Hypothalamus (tissue), 51 donors: ENCODE measurements around the gene TYW1.
A peak's percentile ranks its signal among the peaks of the same experiment; 100 is the strongest.
"Not testable (repeated sequence)": the region's sequence is repeated elsewhere in the genome, so short reads cannot be mapped to it uniquely, and the experiment has no call there.

ENCODE experiments used
- DNase-seq, 51 donors: peaks; one replicate each; lab custom pipeline; 2025; lab: John Stamatoyannopoulos, UW

TYW1 gene

GRCh38 chr7:66996444-66997191 is at the start of gene TYW1:
TSS of gene TYW1 (plus strand) at chr7:66996833. CDS start at chr7:66996979, 146 bp downstream.
- peak; percentile 33 to 99 (median 96) for DNase-seq

GRCh38 chr7:66948480-66949109 is 48.0 kb upstream of the TYW1 start:
- no peak for DNase-seq

GRCh38 chr7:66950311-66950710 is 46.3 kb upstream of the TYW1 start:
- DNase-seq: no peak

DNA sequence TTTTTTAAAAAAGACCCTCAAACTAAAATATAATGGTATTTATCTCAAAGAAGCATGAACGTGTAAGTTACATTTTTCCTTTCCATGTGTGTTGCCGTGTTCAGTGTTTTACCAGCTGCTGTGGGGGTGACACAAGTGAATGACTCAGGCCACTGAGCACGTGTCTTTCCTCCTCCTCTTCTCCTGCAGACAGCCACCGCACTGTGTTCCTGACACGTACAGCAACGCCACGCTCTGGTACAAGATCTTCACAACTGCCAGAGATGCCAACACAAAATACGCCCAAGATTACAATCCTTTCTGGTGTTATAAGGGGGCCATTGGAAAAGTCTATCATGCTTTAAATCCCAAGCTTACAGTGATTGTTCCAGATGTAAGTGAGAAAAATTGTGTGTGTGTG is 45.9 kb upstream of the TYW1 start:
- DNase-seq: peak in 33 of 51 donors; percentile 2 to 73 (median 22)

DNA sequence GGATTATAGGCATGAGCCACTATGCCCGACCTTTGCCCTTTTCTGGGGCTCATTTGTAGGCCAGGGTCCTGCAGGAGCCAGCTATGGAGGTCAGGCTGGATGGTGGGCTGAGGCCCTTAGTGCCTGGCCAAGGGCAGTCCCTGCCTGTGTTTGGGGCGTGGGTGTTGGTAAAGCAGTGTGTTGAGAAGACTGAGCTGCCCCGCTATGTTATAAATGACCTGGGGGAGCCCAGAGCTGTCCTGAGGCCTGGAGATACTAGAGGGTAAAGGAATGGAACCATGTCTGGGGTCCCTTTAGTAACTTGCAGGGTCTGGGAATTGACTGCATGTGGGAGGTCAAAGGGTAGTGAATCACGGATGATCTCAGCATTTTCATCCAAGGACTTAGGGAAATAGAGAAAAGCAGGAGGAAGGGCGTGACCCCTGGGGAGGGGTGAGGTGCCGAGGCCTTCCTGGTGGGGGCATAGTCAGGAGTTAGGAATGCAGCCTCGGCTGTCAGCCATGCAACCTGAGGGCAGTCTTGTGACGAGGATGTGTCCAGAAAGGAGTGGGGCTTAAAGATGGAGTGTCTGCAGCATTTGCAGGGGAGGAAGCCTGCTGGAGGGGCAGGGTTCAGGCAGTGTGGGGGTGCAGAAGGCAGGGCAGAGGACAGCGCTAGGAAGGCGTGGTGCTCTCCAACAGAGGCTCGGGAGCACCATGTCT is 44.1 kb upstream of the TYW1 start:
- no peak for DNase-seq

GRCh38 chr7:66953044-66953427 is 43.6 kb upstream of the TYW1 start:
- no peak for DNase-seq

DNA sequence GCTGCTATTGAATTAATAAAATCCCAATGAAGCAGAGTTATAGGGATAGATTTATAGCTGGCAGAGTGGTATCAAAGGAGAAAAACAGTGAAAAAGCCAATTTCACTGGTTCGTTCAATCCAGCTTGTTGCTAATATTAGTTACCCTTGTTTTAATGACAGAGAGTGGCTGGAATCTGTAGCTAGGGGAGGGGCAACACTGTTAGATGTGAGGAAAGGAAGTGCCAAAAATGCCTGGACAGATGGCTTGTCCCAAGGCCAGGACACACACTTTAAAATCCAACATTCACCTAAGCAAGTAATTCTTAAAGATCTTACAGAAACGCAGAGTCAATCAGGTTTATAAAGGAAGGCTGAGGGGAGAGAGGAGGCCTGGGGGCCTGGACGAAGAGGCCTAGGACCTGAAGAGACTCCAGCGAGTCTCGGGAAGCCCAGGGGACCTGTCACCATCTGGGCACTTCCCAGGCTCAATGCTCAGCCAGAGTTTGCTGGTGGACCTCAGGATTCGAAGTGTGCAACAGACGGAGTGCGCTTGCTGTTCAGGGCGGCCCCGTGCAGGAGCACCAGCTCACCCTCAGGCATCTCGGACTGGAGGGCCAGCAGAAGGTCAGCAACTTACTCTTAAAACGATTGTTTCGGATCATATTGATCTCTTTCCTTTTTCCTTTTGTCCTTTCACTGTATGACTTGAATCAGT is 38.9 kb upstream of the TYW1 start:
- no peak for DNase-seq

GRCh38 chr7:66958538-66959350 is 37.9 kb upstream of the TYW1 start:
- no peak for DNase-seq

DNA sequence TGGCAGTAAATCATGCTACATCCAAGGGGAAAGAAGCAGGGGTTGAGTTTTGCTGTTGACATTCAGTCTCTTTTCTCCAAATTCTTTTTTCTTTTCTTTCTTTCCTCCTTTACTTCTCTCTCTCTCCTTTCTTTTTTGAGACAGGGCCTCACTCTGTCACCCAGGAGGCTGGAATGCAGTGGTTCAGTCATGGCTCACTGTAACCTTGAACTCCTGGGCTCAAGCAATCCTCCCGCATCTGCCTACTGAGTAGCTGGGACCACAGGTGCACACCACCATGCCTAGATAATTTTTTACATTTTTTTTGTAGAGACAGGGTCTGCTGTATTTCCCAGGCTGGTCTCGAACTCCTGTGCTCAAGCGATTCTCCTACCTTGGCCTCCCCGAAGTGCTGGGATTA is 36.4 kb upstream of the TYW1 start:
- DNase-seq: no peak

- no peak for DNase-seq
Measured at GRCh38 chr7:66961096-66961495, 35.5 kb upstream of the TYW1 start.

GRCh38 chr7:66964411-66964810 is 32.2 kb upstream of the TYW1 start:
- no peak for DNase-seq

DNA sequence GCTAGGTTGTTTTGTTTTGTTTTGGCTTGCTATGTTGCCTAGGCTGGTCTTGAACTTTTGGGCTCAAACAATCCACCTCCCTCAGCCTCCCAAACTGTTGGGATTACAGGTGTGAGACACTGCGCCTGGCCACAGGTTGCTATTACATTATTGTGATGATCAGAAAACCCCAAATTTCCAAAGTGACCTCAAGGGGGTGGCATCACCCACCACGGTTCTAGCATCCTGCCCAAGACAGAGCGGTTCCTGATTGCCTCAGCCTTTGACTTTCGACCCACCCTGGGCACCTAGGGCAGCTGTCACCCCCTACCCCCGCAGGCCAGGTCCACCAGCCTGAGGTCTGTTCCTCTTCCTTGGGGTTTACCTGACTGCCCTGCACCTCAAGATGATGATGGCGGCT is 29.6 kb upstream of the TYW1 start:
- DNase-seq: no peak

DNA sequence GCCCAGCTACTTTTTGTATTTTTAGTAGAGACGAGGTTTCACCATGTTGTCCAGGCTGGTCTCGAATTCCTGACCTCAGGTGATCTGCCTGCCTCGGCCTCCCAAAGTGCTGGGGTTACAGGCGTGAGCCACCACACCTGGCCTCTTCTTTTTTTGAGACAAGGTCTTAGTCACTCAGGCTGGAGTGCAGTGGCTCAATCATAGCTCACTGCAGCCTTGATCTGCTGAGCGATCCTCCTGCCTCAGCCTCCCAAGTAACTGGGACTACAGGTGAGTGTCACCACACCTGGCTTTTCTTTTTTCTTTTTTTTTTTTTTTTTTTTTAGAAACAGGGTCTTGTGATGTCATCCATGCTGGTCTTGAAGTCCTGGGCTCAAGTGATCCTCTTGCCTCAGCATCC is 27.6 kb upstream of the TYW1 start:
- not testable (repeated sequence) for DNase-seq

GRCh38 chr7:66970310-66970709 is 26.3 kb upstream of the TYW1 start:
- DNase-seq: no peak

- DNase-seq: no peak
Measured at GRCh38 chr7:66974986-66975590, 21.5 kb upstream of the TYW1 start.

DNA sequence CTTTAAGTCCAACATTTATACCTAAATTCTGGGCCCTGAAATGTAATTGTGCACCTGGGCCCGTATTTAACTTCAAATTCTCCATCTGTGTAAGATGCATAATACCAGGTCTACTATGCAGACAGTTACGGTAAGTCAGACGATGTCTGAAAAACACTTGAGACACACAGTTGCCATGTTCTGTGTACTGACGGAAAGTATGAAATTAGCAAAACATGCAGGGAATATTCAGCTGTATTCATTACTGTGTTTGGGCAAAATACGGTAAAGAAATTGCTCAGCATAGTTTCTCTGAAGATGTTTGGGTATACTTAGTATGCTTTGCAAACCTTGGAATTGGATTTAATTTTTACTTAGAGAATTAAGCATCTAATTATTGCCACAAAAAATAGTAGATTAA is 18.3 kb upstream of the TYW1 start:
- not testable (repeated sequence) for DNase-seq

GRCh38 chr7:66979013-66979412 is 17.6 kb upstream of the TYW1 start:
- not testable (repeated sequence) for DNase-seq

DNA sequence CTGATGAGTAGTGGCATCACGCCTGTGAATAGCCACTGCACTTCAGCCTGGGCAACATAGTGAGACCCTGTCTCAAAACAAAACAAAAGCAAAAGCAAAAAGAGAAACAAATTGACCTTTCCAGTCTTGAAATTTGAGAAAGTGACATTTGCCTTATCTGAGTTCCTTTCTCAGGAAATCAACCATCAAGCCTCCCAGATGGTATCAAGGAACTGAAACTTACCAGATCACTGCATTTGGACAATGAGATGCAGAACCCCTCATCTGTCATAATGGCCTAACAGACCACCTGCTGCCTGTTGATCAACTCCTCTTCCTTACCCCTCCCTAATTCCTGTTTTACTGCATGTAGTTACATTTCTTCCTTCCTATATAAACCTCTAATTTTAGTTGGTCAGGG is 16.3 kb upstream of the TYW1 start:
- DNase-seq: not testable (repeated sequence)

- DNase-seq: not testable (repeated sequence)
Measured at GRCh38 chr7:66989552-66989951, 7.1 kb upstream of the TYW1 start.

GRCh38 chr7:66994051-66994450 is 2.6 kb upstream of the TYW1 start:
- DNase-seq: not testable (repeated sequence)
